Nephron progenitor cell (in vitro differentiated cells): ENCODE data around the gene EME2.

Experiments used
- DNase-seq: peaks from one replicate; pipeline ENCODE4 v3.0.0; 2021
- H3K27ac Mint-ChIP-seq: 2 replicates; pipeline ENCODE4 v1.8.0; 2021; ENCODE audit warnings: mild to moderate bottlenecking, moderate library complexity, mixed read lengths
- H3K27me3 Mint-ChIP-seq: 2 replicates; pipeline ENCODE4 v1.8.0; 2021; ENCODE audit warnings: mild to moderate bottlenecking, low read depth, mixed read lengths; ENCODE audit not compliant: poor library complexity
- H3K36me3 Mint-ChIP-seq: 2 replicates; pipeline ENCODE4 v1.8.0; 2021; ENCODE audit warnings: low read depth, mixed read lengths
- H3K4me1 Mint-ChIP-seq: 2 replicates; pipeline ENCODE4 v1.8.0; 2021; ENCODE audit warnings: mixed read lengths
- H3K4me3 Mint-ChIP-seq: 2 replicates; pipeline ENCODE4 v1.8.0; 2021; ENCODE audit warnings: mild to moderate bottlenecking, moderate library complexity, mixed read lengths
- H3K9me3 Mint-ChIP-seq: 2 replicates; pipeline ENCODE4 v1.8.0; 2021; ENCODE audit warnings: mild to moderate bottlenecking, moderate library complexity, mixed read lengths
- TF ChIP-seq, protein P1 (sequence below): fragments of 200-600 bp; sonication (generic); IDR thresholded peaks from 2 replicates; pipeline ENCODE4 v1.5.0; 2021; ENCODE audit warnings: antibody characterized with exemption

EME2 gene

DNA sequence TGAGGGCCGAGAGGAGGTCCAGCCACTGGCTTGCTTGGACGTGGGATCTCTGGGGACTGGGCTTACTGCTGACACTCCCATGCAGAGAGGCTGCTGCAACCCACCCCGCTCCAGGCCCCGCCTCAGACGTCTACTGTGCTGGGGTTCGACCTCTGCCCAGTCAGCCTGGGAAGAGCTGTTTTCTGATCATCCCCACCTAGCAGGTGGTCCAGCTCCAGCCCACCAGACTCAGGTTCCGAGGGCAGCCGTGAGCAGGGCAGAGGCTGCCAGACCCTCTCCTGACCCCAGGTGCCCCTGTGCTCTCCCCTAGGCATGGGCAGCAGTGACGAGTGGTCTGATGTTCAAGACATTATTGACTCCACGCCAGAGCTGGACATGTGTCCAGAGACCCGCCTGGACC is 24.7 kb upstream of the EME2 start:
- Mint-ChIP-seq H3K4me3 (no peak overlapping the region), H3K27me3 (no peaks in the 10 kb centered on the region), H3K36me3 (peaks cover 20% of the 10 kb centered on the region), H3K27ac (no peak overlapping the region), H3K4me1 (no peaks in the 10 kb centered on the region), H3K9me3 (no peaks in the 10 kb centered on the region)
- TF ChIP-seq, protein P1, sequence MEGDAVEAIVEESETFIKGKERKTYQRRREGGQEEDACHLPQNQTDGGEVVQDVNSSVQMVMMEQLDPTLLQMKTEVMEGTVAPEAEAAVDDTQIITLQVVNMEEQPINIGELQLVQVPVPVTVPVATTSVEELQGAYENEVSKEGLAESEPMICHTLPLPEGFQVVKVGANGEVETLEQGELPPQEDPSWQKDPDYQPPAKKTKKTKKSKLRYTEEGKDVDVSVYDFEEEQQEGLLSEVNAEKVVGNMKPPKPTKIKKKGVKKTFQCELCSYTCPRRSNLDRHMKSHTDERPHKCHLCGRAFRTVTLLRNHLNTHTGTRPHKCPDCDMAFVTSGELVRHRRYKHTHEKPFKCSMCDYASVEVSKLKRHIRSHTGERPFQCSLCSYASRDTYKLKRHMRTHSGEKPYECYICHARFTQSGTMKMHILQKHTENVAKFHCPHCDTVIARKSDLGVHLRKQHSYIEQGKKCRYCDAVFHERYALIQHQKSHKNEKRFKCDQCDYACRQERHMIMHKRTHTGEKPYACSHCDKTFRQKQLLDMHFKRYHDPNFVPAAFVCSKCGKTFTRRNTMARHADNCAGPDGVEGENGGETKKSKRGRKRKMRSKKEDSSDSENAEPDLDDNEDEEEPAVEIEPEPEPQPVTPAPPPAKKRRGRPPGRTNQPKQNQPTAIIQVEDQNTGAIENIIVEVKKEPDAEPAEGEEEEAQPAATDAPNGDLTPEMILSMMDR, result no peak
- no peak for DNase-seq

DNA sequence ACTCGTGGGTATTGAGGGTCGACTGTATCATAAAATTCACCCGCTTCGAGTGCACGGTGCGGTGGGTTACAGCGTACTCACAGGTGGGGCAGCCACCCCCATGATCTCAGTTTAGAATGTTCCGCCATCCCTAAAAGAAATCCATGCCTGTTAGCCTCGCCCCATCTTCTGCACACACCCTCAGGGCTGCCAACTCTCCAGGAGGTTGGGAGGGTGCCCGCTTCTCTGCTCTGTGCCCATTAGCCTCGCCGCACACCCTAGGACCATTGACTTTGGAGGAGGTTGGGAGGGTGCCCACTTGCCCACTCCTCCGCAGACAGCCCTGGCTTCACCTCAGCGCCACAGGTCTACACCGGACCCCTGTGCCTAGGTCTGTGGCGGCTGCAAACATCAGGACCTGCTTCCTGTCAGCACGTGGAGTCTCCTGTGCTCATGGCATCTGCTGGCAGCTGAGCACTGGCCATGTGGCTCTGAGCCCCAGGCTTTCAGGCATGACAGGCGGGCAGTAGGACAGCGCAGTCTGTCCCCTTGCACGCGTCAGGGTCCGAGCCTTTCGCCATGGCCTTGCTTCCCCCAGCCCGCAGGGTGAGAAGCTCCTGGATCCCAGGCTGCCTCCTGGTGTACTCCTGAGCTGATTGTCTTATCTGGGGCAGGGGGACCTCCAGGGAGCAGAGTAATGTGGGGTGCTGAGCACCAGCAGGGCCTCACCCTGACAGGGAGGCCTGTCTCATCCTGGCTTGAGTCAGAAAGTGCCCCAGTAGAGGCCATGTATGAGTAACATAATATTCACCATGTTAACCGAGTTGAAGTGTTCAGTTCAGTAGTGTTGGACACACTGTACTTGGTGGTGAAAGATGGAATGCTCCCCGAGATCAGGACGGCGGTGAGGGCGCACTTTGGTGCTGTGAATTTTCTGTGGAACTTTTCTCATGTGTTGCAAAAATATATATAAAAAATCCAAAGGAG is 23.2 kb upstream of the EME2 start:
- H3K9me3 Mint-ChIP-seq, result no peaks in the 10 kb centered on the region
- TF ChIP-seq, protein P1, result no peak
- H3K36me3 Mint-ChIP-seq, result peaks cover 21% of the 10 kb centered on the region
- H3K27ac Mint-ChIP-seq, result no peak overlapping the region
- no peaks in the 10 kb centered on the region for H3K4me1 Mint-ChIP-seq
- no peak overlapping the region for H3K4me3 Mint-ChIP-seq
- no peaks in the 10 kb centered on the region for H3K27me3 Mint-ChIP-seq
- DNase-seq, result no peak

DNA sequence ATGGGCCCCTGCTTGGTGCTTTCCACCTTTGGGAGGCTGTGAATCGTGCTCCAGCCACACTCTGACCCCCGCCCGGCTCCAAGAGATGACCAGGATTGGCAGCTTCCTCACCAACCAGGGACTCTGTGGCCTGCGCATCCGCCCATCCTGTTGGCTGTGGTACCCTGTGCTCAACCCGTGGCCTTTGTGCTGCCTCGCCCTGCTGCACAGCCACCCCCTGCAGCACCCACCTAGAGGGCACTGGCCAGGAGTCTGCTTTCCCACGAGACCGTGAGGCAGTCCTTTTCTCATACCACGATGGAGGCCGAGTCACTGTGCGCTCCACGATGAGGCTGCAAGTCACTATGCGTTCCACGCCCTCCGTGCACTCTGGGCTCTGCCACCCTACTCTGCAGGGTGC is 20.7 kb upstream of the EME2 start:
- Mint-ChIP-seq H3K4me3 (no peak overlapping the region), H3K4me1 (no peaks in the 10 kb centered on the region), H3K36me3 (peaks cover 25% of the 10 kb centered on the region), H3K27ac (no peak overlapping the region), H3K9me3 (no peaks in the 10 kb centered on the region), H3K27me3 (no peaks in the 10 kb centered on the region)
- no peak for DNase-seq
- TF ChIP-seq, protein P1, result no peak

DNA sequence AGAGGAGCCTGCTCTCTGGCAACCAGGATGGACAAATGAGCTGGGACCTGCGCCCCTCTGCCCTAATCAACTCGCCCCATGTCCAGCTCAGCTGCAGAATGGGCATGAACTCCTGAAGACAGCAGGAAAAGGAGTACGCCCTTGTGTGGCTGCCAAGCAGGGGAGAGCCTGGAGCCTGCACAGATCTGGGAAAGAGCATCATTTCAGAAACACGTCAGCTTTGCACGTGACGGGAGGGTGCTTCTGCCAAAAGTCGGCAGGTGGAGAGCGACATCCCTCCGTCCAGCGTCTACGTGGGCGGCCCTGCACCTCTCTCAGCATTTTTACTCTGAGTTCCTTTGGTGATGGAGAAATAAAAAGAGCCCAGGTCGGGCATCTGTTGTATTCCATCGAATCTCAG is 19.8 kb upstream of the EME2 start:
- H3K27me3 Mint-ChIP-seq, result no peaks in the 10 kb centered on the region
- H3K4me3 Mint-ChIP-seq, result no peak overlapping the region
- DNase-seq, result no peak
- H3K27ac Mint-ChIP-seq, result no peak overlapping the region
- no peaks in the 10 kb centered on the region for H3K9me3 Mint-ChIP-seq
- peaks cover 25% of the 10 kb centered on the region for H3K36me3 Mint-ChIP-seq
- TF ChIP-seq, protein P1, result no peak
- no peaks in the 10 kb centered on the region for H3K4me1 Mint-ChIP-seq

DNA sequence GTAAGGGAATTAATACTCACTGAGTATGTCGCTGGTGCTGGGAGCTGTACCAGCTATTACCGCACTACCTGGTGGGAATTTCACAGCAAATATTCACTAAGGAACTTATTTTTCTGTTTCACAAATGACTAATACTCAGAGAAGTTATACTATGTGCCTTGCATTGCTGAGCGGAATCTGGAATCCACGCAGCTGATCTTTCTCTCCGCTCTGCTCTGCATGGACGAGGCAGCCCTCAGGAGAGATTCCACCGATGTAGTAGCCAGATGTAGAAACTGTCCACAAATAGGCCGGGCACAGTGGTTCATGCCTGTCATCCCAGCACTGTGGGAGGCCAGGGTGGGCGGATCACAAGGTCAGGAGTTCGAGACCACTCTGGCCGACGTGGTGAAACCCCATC is 18.4 kb upstream of the EME2 start:
- Mint-ChIP-seq H3K36me3 (peaks cover 20% of the 10 kb centered on the region), H3K27ac (no peak overlapping the region), H3K9me3 (no peaks in the 10 kb centered on the region), H3K4me1 (no peaks in the 10 kb centered on the region), H3K4me3 (no peak overlapping the region), H3K27me3 (no peaks in the 10 kb centered on the region)
- no peak for DNase-seq
- TF ChIP-seq, protein P1, result no peak
